ENCODE data around the gene FCHSD2. TPM values are rescaled to one million over a fixed set of nuclear protein-coding genes. Genes with fewer than 3 reads are reported as not detected.

Gene FCHSD2
- total RNA-seq, 4 donors from 2014 or later = 15.4 to 37.8 (median 31.9) TPM

DNA sequence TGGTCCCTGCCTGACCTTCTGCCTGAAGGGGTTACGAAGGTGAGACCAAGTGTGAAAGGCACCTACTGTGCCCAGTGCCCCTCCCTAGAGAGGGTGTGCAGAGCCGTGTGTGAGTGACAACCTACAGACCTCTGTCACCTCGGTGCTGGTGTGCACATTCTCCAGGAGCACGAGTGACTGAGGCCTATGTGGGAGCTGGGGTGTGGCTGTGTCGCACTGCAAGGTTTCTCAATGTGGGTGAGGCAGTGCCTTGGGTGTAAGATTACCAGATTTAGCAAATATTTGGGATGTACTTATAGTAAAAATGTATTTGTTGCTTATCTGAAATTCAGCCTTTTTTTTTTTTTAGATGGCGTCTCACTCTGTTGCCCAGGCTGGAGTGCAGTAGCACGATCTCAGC is 353.9 kb downstream of the FCHSD2 start:
- ATAC-seq (ENCODE audit: low FRiP score) = no peak
- no peak for DNase-seq (ENCODE audit: low spot score)

DNA sequence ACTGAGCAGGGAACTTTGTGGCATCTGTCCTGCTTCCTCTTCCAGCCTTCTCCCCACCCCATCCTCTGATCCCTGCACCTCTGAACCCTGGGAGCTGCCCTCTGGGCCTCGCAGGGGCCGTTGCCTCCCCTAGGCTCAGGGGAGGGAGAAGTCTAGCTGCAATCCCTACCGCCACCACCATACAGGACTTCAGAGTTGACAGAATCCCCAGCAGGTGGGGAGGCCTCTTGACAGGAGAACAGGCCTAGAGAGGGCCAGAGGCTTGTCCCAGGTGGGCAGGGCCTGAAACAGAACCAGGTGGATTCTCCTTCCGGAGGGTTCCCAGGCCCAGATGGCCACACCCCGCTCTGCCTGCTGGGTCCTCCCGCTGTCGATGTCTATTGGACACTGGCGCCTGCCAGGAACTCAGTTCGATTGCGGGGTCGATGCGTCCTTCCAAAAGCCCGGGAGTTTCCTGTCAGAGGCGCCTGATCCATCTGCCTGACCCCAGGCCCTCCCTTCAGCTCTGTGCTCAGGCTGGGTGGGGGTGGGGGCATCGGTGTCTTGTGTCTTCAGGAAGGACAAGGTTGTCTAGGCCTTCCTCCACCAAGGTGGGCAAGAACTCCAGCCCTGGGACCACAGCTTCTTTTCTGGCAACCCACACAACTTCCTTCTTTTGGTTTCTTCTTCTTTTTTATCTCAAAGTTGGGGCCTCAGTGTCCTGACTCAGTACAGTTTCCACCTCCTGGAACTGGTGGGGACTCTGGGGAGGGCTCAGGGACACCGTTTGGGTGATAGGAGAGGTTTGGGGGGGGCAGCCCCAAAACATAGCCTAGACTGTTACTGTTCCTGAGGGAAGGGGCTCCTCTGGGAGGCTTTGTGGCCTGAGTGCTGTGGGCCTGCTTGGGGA is 354.7 kb downstream of the FCHSD2 start:
- DNase-seq (ENCODE audit: low spot score) = no peak
- TF ChIP-seq, protein P1, sequence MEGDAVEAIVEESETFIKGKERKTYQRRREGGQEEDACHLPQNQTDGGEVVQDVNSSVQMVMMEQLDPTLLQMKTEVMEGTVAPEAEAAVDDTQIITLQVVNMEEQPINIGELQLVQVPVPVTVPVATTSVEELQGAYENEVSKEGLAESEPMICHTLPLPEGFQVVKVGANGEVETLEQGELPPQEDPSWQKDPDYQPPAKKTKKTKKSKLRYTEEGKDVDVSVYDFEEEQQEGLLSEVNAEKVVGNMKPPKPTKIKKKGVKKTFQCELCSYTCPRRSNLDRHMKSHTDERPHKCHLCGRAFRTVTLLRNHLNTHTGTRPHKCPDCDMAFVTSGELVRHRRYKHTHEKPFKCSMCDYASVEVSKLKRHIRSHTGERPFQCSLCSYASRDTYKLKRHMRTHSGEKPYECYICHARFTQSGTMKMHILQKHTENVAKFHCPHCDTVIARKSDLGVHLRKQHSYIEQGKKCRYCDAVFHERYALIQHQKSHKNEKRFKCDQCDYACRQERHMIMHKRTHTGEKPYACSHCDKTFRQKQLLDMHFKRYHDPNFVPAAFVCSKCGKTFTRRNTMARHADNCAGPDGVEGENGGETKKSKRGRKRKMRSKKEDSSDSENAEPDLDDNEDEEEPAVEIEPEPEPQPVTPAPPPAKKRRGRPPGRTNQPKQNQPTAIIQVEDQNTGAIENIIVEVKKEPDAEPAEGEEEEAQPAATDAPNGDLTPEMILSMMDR (IDR thresholded peaks at IDR 0.05) = no peak
- no peak for ATAC-seq (ENCODE audit: low FRiP score)

More for the DNA sequence above, 353.9 kb downstream of the FCHSD2 start:
- TF ChIP-seq, protein P1 (IDR thresholded peaks at IDR 0.05) = no peak

Small RNA genes lying within 50 kb of the gene (small RNA-seq; reads per million reads assigned to genes)
- not detected for gene RNU6-672P

Other genes starting within 250 kb of the FCHSD2 start
- gene P2RY2, start 76.0 kb upstream of the FCHSD2 start, total RNA-seq = 1 to 10 TPM in 1 of 4 donors, under 1 TPM in 3; 0.47 to 1.1 (median 0.64) TPM
- gene P2RY6, start 130.0 kb upstream of the FCHSD2 start, total RNA-seq = 1 to 10 TPM; 1.0 to 4.2 (median 2.4) TPM
- gene ARHGEF17, start 166.0 kb upstream of the FCHSD2 start, total RNA-seq = 10 to 100 TPM; 27.3 to 80.7 (median 31.9) TPM
- gene RELT, start 234.1 kb upstream of the FCHSD2 start, total RNA-seq = 10 to 100 TPM in 1 of 4 donors, 1 to 10 TPM in 3; 5.0 to 21.6 (median 9.0) TPM

Measured in omental fat pad (tissue), 4 donors.